H1 (cell line): ENCODE data around the gene ATG7. TPM values are rescaled to one million over a fixed set of nuclear protein-coding genes. Genes with fewer than 3 reads are reported as not detected.

ENCODE experiments used
- CTCF ChIA-PET: fragments of 300-600 bp; sonication (Branson Sonifier 250); formaldehyde crosslinking; loops from one replicate; lab custom pipeline; 2021; ENCODE audit not compliant: partially characterized antibody; lab: Charles Lee
- POLR2A ChIA-PET: fragments of 300-600 bp; sonication (Branson Sonifier 250); formaldehyde crosslinking; loops from one replicate; lab custom pipeline; 2021; ENCODE audit warnings: inconsistent platforms; ENCODE audit not compliant: partially characterized antibody; lab: Charles Lee
- DNase-seq, 2 experiments: peaks; one replicate each; pipeline versions ENCODE4 v3.0.0 to v3.0.0-alpha.2; 2010 to 2022; ENCODE audit warnings: low spot score in 2 of 2, low read depth in 1 of 2, mixed read lengths in 1 of 2
- FAIRE-seq: peaks from 2 replicates; lab custom pipeline; 2011; peaks lifted over from hg19 to GRCh38; lab: Jason Lieb, UNC
- H2AFZ ChIP-seq: 2 replicates; pipeline ENCODE4 v1.8.1; 2012; ENCODE audit warnings: low read length, inconsistent platforms
- H2AK5ac ChIP-seq: 2 replicates; pipeline ENCODE4 v1.6.1; 2013; ENCODE audit warnings: low read depth, low read length
- H2BK120ac ChIP-seq: replicated peaks from 2 replicates; pipeline ENCODE3; 2013; ENCODE audit warnings: low read depth, low read length, inconsistent platforms
- H2BK12ac ChIP-seq: 2 replicates; pipeline ENCODE4 v1.6.1; 2013; ENCODE audit warnings: low read depth, low read length
- H2BK15ac ChIP-seq: 2 replicates; pipeline ENCODE4 v1.6.1; 2013; ENCODE audit warnings: low read length
- H2BK20ac ChIP-seq: 2 replicates; pipeline ENCODE4 v1.6.1; 2013; ENCODE audit warnings: low read length
- H2BK5ac ChIP-seq: 2 replicates; pipeline ENCODE4 v1.6.1; 2013; ENCODE audit warnings: low read depth, low read length
- H3K14ac ChIP-seq: 2 replicates; pipeline ENCODE4 v1.6.1; 2013; ENCODE audit warnings: inconsistent platforms; ENCODE audit not compliant: insufficient read length
- H3K18ac ChIP-seq: 2 replicates; pipeline ENCODE4 v1.6.1; 2013; ENCODE audit warnings: low read length; ENCODE audit errors: extremely low read depth
- H3K23ac ChIP-seq: 2 replicates; pipeline ENCODE4 v1.6.1; 2013; ENCODE audit warnings: inconsistent platforms; ENCODE audit not compliant: insufficient read length
- H3K23me2 ChIP-seq: 2 replicates; pipeline ENCODE4 v1.6.1; 2013; ENCODE audit warnings: low read depth, low read length
- H3K27ac ChIP-seq: 2 replicates; pipeline ENCODE4 v1.6.1; 2011; ENCODE audit warnings: low read depth, low read length, inconsistent platforms
- H3K27me3 ChIP-seq, 4 experiments: replicated peaks in 1 of 4; 1 replicate in 1 of 4; 2 replicates in 3 of 4; pipeline versions ENCODE4 v1.6.1 to v1.8.1; 2011 to 2013; ENCODE audit warnings: low read length in 3 of 4, mild to moderate bottlenecking in 3 of 4, inconsistent platforms in 2 of 4, mixed read lengths in 2 of 4, moderate library complexity in 1 of 4; ENCODE audit not compliant: control insufficient read depth in 3 of 4, insufficient read depth in 3 of 4; ENCODE audit errors: extremely low read depth in 1 of 4
- H3K36me3 ChIP-seq, 4 experiments: 2 replicates each; pipeline versions ENCODE4 v1.6.1 to v1.8.1; 2011 to 2013; ENCODE audit warnings: mild to moderate bottlenecking in 4 of 4, low read length in 3 of 4, moderate library complexity in 2 of 4, control low read depth in 1 of 4, inconsistent platforms in 1 of 4; ENCODE audit not compliant: insufficient read depth in 4 of 4, control insufficient read depth in 2 of 4
- H3K4ac ChIP-seq: replicated peaks from 2 replicates; pipeline ENCODE3; 2013; ENCODE audit warnings: low read length, low read depth, mixed read lengths, inconsistent platforms; ENCODE audit not compliant: insufficient read length
- H3K4me1 ChIP-seq, 4 experiments: replicated peaks in 1 of 4; 1 replicate in 1 of 4; 2 replicates in 3 of 4; pipeline versions ENCODE4 v1.6.1 to v1.8.1; 2011 to 2013; ENCODE audit warnings: low read length in 3 of 4, inconsistent platforms in 2 of 4, mixed read lengths in 1 of 4; ENCODE audit not compliant: insufficient read depth in 4 of 4, control insufficient read depth in 3 of 4
- H3K4me2 ChIP-seq, 2 experiments: 2 replicates each; pipeline versions ENCODE4 v1.6.1 to v1.8.1; 2011 to 2013; ENCODE audit warnings: low read depth in 2 of 2, low read length in 2 of 2, control low read depth in 1 of 2, inconsistent platforms in 1 of 2, mild to moderate bottlenecking in 1 of 2; ENCODE audit not compliant: insufficient read depth in 1 of 2
- H3K4me3 ChIP-seq, 4 experiments: fragments of 200-600, 300-600 bp in 1 of 4; sonication (generic), shearing (Covaris generic), sonication (Bioruptor Twin) in 1 of 4; 2 replicates each; pipeline versions ENCODE4 v1.5.1 to v1.8.1; 2011 to 2016; ENCODE audit warnings: low read length in 4 of 4, low read depth in 3 of 4, control low read depth in 2 of 4, inconsistent platforms in 2 of 4, mild to moderate bottlenecking in 2 of 4, mixed read lengths in 1 of 4, moderate library complexity in 1 of 4; ENCODE audit not compliant: insufficient read depth in 2 of 4; ENCODE audit errors: extremely low read depth in 1 of 4
- H3K56ac ChIP-seq: replicated peaks from 2 replicates; pipeline ENCODE3; 2013; ENCODE audit warnings: low read depth, mild to moderate bottlenecking, mixed read lengths, low read length, inconsistent platforms; ENCODE audit not compliant: insufficient read length
- H3K79me1 ChIP-seq: 2 replicates; pipeline ENCODE4 v1.6.1; 2013; ENCODE audit warnings: low read depth, low read length, control low read depth
- H3K79me2 ChIP-seq, 2 experiments: 2 replicates each; pipeline versions ENCODE4 v1.6.1 to v1.8.1; 2012 to 2013; ENCODE audit warnings: low read length in 2 of 2, mild to moderate bottlenecking in 2 of 2, inconsistent platforms in 1 of 2; ENCODE audit not compliant: insufficient read depth in 2 of 2, control insufficient read depth in 1 of 2
- H3K9ac ChIP-seq, 4 experiments: replicated peaks in 1 of 4; 1 replicate in 1 of 4; 2 replicates in 3 of 4; pipeline versions ENCODE4 v1.6.1 to v1.8.1; 2011 to 2013; ENCODE audit warnings: low read depth in 3 of 4, low read length in 3 of 4, control low read depth in 2 of 4, mild to moderate bottlenecking in 2 of 4, moderate library complexity in 2 of 4, inconsistent platforms in 1 of 4; ENCODE audit errors: extremely low read depth in 1 of 4
- H3K9me3 ChIP-seq, 2 experiments: 2 replicates each; pipeline versions ENCODE4 v1.6.1 to v1.8.1; 2012 to 2013; ENCODE audit warnings: mild to moderate bottlenecking in 2 of 2, moderate library complexity in 2 of 2, control low read depth in 1 of 2, inconsistent platforms in 1 of 2, low read depth in 1 of 2, low read length in 1 of 2, mixed read lengths in 1 of 2; ENCODE audit not compliant: insufficient read depth in 2 of 2
- H4K20me1 ChIP-seq, 2 experiments: replicated peaks in 1 of 2; 2 replicates each; pipeline versions ENCODE3 to v1.8.1; 2011 to 2013; ENCODE audit warnings: inconsistent platforms in 2 of 2, low read length in 2 of 2, mild to moderate bottlenecking in 1 of 2; ENCODE audit not compliant: insufficient read depth in 2 of 2, control insufficient read depth in 1 of 2
- H4K5ac ChIP-seq: 2 replicates; pipeline ENCODE4 v1.6.1; 2013; ENCODE audit warnings: low read length, low read depth, mixed read lengths, inconsistent platforms; ENCODE audit not compliant: insufficient read length
- H4K8ac ChIP-seq: 2 replicates; pipeline ENCODE4 v1.8.0; 2013; ENCODE audit warnings: mild to moderate bottlenecking, moderate library complexity, low read length, inconsistent platforms; ENCODE audit not compliant: insufficient read depth; ENCODE audit errors: extremely low read depth
- H4K91ac ChIP-seq: replicated peaks from 2 replicates; pipeline ENCODE3; 2013; ENCODE audit warnings: low read length, mixed read lengths, inconsistent platforms; ENCODE audit not compliant: insufficient read length
- CTBP2 ChIP-seq: IDR thresholded peaks from 2 replicates; pipeline ENCODE4 v1.7.0; 2011; ENCODE audit warnings: borderline replicate concordance, mild to moderate bottlenecking, moderate library complexity, mixed read lengths, low read length; ENCODE audit not compliant: insufficient read depth, insufficient read length
- GABPA ChIP-seq: IDR thresholded peaks from 2 replicates; pipeline ENCODE4 v1.6.1; 2011; ENCODE audit warnings: mild to moderate bottlenecking, low read length, moderate library complexity, borderline replicate concordance; ENCODE audit not compliant: insufficient read depth
- SIRT6 ChIP-seq: IDR thresholded peaks from one replicate; pipeline ENCODE4 v1.7.1; 2012; ENCODE audit warnings: low read length, inconsistent platforms
- YY1 ChIP-seq: IDR thresholded peaks from 2 replicates; pipeline ENCODE4 v1.6.1; 2011; ENCODE audit warnings: low read depth, mild to moderate bottlenecking, low read length
- WGBS, 2 experiments: shearing (Covaris generic) in 1 of 2; methylation state at CpG; one replicate each; pipeline versions ENCODE4 v1.1.6 to v1.1.7; 2013 to 2015; ENCODE audit warnings: low lambda C conversion rate in 2 of 2, mixed read lengths in 2 of 2, inconsistent platforms in 1 of 2, low coverage in 1 of 2, missing lambda C conversion rate in 1 of 2; ENCODE audit not compliant: insufficient replicate concordance in 2 of 2, insufficient coverage in 1 of 2, insufficient read length in 1 of 2; ENCODE audit errors: extremely low coverage in 1 of 2, missing lambda C conversion rate in 1 of 2; 5-methylcytosine and 5-hydroxymethylcytosine counted together
- polyA plus RNA-seq, 7 experiments: library from polyadenylated mRNA; depleted of rRNA in 3 of 7; stranded (reverse) in 5 of 7; unstranded in 2 of 7; fragments of >200 nt in 5 of 7; fragments of 200-250 nt in 2 of 7; gene quantifications; 1 replicate in 5 of 7; 2 replicates in 1 of 7; 4 replicates in 1 of 7; pipeline versions ENCODE4 v1.2.1 to v1.2.3, GENCODE V29; 2011 to 2013; ENCODE audit warnings: missing spikeins in 2 of 7, mixed read lengths in 2 of 7
- total RNA-seq: library from RNA; stranded (reverse); fragmentation: NEBNext Ultra II Directional; extraction: Animal tissue kit (Norgen Biotek cat#: 25700); gene quantifications from 2 replicates; pipeline ENCODE4 v1.2.1, GENCODE V29; 2021
- TF ChIP-seq, protein P1 (sequence below): IDR thresholded peaks from 2 replicates; pipeline ENCODE4 v1.6.1; 2011; ENCODE audit warnings: low read length, improper control_type of control experiment
- TF ChIP-seq, protein P2 (sequence below): IDR thresholded peaks from 2 replicates; pipeline ENCODE4 v1.6.1; 2012; ENCODE audit warnings: low read length, inconsistent platforms
- TF ChIP-seq, protein P3 (sequence below), 3 experiments: IDR thresholded peaks; 1 replicate in 2 of 3; 2 replicates in 1 of 3; pipeline versions ENCODE4 v1.5.1 to v1.6.1; 2011; ENCODE audit warnings: low read length in 3 of 3, mild to moderate bottlenecking in 3 of 3, inconsistent platforms in 2 of 3, low read depth in 1 of 3, moderate library complexity in 1 of 3; ENCODE audit not compliant: insufficient read depth in 1 of 3; ENCODE audit errors: control extremely low read depth in 1 of 3

Gene ATG7
- total and polyA plus RNA-seq, 2 of the 8 experiments (the other 6 are each of a cell fraction or from before 2014, with no cell fraction given), result 15.0 to 19.1 TPM

DNA sequence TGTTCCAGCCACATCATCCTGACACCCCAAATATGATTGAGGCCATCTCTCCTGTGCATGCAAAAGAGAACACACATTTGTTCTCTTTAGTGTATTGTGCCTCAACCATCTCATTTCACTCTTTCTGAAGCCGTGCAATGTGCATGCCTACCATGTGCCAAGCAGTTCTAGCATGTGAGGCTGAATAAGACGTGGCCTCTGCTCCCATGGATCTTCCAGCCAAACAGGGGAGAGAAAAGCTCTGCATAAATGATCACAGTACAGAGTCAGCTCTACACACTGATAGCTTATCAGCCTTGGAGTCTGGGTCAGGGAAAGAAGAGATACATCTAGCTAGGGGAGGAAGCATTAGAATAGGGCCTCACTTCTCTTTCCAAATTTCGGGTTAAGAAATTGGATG lies 48.2 kb upstream of the ATG7 start:
- Histone ChIP-seq H4K91ac (no peak overlapping the region), H2BK12ac (no peak overlapping the region), H3K36me3 (no peaks in the 10 kb centered on the region), H3K4ac (no peak overlapping the region), H2AFZ (no peak overlapping the region), H3K9ac (no peak overlapping the region), H2AK5ac (no peak overlapping the region), H2BK15ac (no peak overlapping the region), H2BK120ac (no peak overlapping the region), H3K4me3 (no peak overlapping the region), H3K23me2 (no peaks in the 10 kb centered on the region), H3K4me2 (no peak overlapping the region), H3K14ac (no peak overlapping the region), H4K8ac (no peak overlapping the region), H3K79me2 (no peaks in the 10 kb centered on the region), H2BK20ac (no peak overlapping the region), H3K18ac (no peak overlapping the region), H3K27me3 (no peaks in the 10 kb centered on the region), H3K56ac (no peak overlapping the region), H4K5ac (no peak overlapping the region), H3K9me3 (no peaks in the 10 kb centered on the region), H3K23ac (no peak overlapping the region), H3K4me1 (no peaks in the 10 kb centered on the region), H2BK5ac (no peak overlapping the region), H3K27ac (no peak overlapping the region), H3K79me1 (no peaks in the 10 kb centered on the region), H4K20me1 (no peaks in the 10 kb centered on the region)
- FAIRE-seq, result no peak
- 84% methylated on average over 3 of the region's 3 CpGs; no CpG with 5 or more reads in 1 of the 2 experiments for WGBS, 2 experiments
- CTCF ChIA-PET, result interaction anchor here (1.0 to 1.8 kb wide), 3 partner anchors 12 to 164 kb away, joined by 4 to 5 read pairs (median 5); no protein-coding TSS in a partner anchor
- no peak for DNase-seq
- POLR2A ChIA-PET, result no interaction called here
- TF ChIP-seq SIRT6 (no peak), GABPA (no peak), CTBP2 (no peak), YY1 (no peak)
- TF ChIP-seq, protein P1, sequence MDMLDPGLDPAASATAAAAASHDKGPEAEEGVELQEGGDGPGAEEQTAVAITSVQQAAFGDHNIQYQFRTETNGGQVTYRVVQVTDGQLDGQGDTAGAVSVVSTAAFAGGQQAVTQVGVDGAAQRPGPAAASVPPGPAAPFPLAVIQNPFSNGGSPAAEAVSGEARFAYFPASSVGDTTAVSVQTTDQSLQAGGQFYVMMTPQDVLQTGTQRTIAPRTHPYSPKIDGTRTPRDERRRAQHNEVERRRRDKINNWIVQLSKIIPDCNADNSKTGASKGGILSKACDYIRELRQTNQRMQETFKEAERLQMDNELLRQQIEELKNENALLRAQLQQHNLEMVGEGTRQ, result no peak
- TF ChIP-seq, protein P2, sequence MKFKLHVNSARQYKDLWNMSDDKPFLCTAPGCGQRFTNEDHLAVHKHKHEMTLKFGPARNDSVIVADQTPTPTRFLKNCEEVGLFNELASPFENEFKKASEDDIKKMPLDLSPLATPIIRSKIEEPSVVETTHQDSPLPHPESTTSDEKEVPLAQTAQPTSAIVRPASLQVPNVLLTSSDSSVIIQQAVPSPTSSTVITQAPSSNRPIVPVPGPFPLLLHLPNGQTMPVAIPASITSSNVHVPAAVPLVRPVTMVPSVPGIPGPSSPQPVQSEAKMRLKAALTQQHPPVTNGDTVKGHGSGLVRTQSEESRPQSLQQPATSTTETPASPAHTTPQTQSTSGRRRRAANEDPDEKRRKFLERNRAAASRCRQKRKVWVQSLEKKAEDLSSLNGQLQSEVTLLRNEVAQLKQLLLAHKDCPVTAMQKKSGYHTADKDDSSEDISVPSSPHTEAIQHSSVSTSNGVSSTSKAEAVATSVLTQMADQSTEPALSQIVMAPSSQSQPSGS, result no peak
- TF ChIP-seq, protein P3, sequence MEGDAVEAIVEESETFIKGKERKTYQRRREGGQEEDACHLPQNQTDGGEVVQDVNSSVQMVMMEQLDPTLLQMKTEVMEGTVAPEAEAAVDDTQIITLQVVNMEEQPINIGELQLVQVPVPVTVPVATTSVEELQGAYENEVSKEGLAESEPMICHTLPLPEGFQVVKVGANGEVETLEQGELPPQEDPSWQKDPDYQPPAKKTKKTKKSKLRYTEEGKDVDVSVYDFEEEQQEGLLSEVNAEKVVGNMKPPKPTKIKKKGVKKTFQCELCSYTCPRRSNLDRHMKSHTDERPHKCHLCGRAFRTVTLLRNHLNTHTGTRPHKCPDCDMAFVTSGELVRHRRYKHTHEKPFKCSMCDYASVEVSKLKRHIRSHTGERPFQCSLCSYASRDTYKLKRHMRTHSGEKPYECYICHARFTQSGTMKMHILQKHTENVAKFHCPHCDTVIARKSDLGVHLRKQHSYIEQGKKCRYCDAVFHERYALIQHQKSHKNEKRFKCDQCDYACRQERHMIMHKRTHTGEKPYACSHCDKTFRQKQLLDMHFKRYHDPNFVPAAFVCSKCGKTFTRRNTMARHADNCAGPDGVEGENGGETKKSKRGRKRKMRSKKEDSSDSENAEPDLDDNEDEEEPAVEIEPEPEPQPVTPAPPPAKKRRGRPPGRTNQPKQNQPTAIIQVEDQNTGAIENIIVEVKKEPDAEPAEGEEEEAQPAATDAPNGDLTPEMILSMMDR (IDR thresholded peaks at IDR 0.05; ENCODE audit: control extremely low read depth in 1 of 3, insufficient read depth in 1 of 3, low read depth in 1 of 3, low read length in 3 of 3), result no peak
